CD4-positive, alpha-beta T cell treated with Interferon gamma for 1 hour (primary cell): ENCODE measurements around the gene ITSN1.
A peak's percentile ranks its signal among the peaks of the same experiment; 100 is the strongest.
"Not testable (repeated sequence)": the region's sequence is repeated elsewhere in the genome, so short reads cannot be mapped to it uniquely, and the experiment has no call there.

Source experiments
- DNase-seq: peaks from one replicate; pipeline ENCODE4 v3.0.0-alpha.2; 2020

The ITSN1 gene

GRCh38 chr21:33899199-33899598 is 256.9 kb downstream of the ITSN1 start:
- no peak for DNase-seq

GRCh38 chr21:33901412-33902288 is 259.3 kb downstream of the ITSN1 start:
- no peak for DNase-seq

GRCh38 chr21:33902349-33902748 is 260.0 kb downstream of the ITSN1 start:
- DNase-seq, result no peak

- DNase-seq, result no peak
Measured at GRCh38 chr21:33904041-33904440, 261.7 kb downstream of the ITSN1 start.

GRCh38 chr21:33908760-33909159 is 266.5 kb downstream of the ITSN1 start:
- DNase-seq, result no peak

- DNase-seq, result no peak
Measured at GRCh38 chr21:33909756-33910155, 267.5 kb downstream of the ITSN1 start.

GRCh38 chr21:33914188-33914587 is 271.9 kb downstream of the ITSN1 start:
- DNase-seq, result no peak

- DNase-seq, result peak; percentile 96
Measured at GRCh38 chr21:33915368-33916199, 273.3 kb downstream of the ITSN1 start, which contains the start of gene ATP5PO. TSS of gene ATP5PO (minus strand) at chr21:33915804. CDS start at chr21:33915763, 41 bp downstream.

GRCh38 chr21:33916200-33916567 is 273.9 kb downstream of the ITSN1 start:
- DNase-seq, result no peak

- DNase-seq, result no peak
Measured at GRCh38 chr21:33917421-33917820, 275.1 kb downstream of the ITSN1 start.

GRCh38 chr21:33924079-33924765 is 281.9 kb downstream of the ITSN1 start:
- peak; percentile 74 for DNase-seq

GRCh38 chr21:33924766-33925100 is 282.4 kb downstream of the ITSN1 start:
- no peak for DNase-seq

GRCh38 chr21:33926248-33926647 is 283.9 kb downstream of the ITSN1 start:
- DNase-seq, result not testable (repeated sequence)

GRCh38 chr21:33931052-33931798 is 288.9 kb downstream of the ITSN1 start:
- DNase-seq, result peak; percentile 66

- no peak for DNase-seq
Measured at GRCh38 chr21:33931799-33932390, 289.6 kb downstream of the ITSN1 start.

GRCh38 chr21:33932731-33933130 is 290.4 kb downstream of the ITSN1 start:
- no peak for DNase-seq

- DNase-seq, result peak; percentile 30
Measured at GRCh38 chr21:33936301-33937038, 294.2 kb downstream of the ITSN1 start.

GRCh38 chr21:33937146-33937545 is 294.8 kb downstream of the ITSN1 start:
- DNase-seq, result no peak

- DNase-seq, result peak; percentile 59
Measured at GRCh38 chr21:33937931-33938339, 295.6 kb downstream of the ITSN1 start.

- DNase-seq, result no peak
Measured at GRCh38 chr21:33938381-33938780, 296.1 kb downstream of the ITSN1 start.

GRCh38 chr21:33939226-33939625 is 296.9 kb downstream of the ITSN1 start:
- no peak for DNase-seq
